ENCODE data around the gene VSTM4. TPM values are rescaled to one million over a fixed set of nuclear protein-coding genes. Genes with fewer than 3 reads are reported as not detected.

Gene VSTM4
- total and polyA plus RNA-seq, 11 donors = 5.6 to 22.1 (median 15.8) TPM

GRCh38 chr10:49162761-49163310 is 47.5 kb upstream of the VSTM4 start:
- no peaks in the 10 kb centered on the region for H3K27me3 ChIP-seq
- intact Hi-C loops (cut with DNase I) = loop anchor here (2.0 to 10.0 kb wide), 8 partner anchors 51 to 608 kb away; no protein-coding TSS in a partner anchor
- TF ChIP-seq POLR2A (IDR thresholded peaks at IDR 0.05) (no peak), CTCF (IDR thresholded peaks at IDR 0.05) (no peak)
- DNase-seq (no peak), ATAC-seq (no peak)
- no peak overlapping the region for H3K27ac ChIP-seq
- H3K4me3 ChIP-seq = no peak overlapping the region
- peaks cover 0 to 50% (median 18%) of the 10 kb centered on the region in 9 donors for H3K36me3 ChIP-seq
- H3K4me1 ChIP-seq = peaks cover 0 to 17% (median 4%) of the 10 kb centered on the region in 12 donors
- no peaks in the 10 kb centered on the region for H3K9me3 ChIP-seq
- WGBS, 4 donors = 86 to 91% (median 89%) methylated on average over 7 to 8 of the region's 8 CpGs

- no peak for ATAC-seq
- no peak overlapping the region for H3K27ac ChIP-seq
- H3K27me3 ChIP-seq = no peaks in the 10 kb centered on the region
- H3K4me1 ChIP-seq = peaks cover 0 to 14% (median under 1%) of the 10 kb centered on the region in 12 donors
- 78 to 92% (median 86%) methylated on average over 5 of the region's 5 CpGs for WGBS, 4 donors
- H3K9me3 ChIP-seq = no peaks in the 10 kb centered on the region
- intact Hi-C loops (cut with DNase I) = loop anchor here (2.0 to 10.0 kb wide), 8 partner anchors 50 to 607 kb away; no protein-coding TSS in a partner anchor
- H3K4me3 ChIP-seq = no peak overlapping the region
- no peak for TF ChIP-seq CTCF (IDR thresholded peaks at IDR 0.05)
- TF ChIP-seq POLR2A (IDR thresholded peaks at IDR 0.05) = no peak
- DNase-seq = no peak
- peaks cover 0 to 45% (median 18%) of the 10 kb centered on the region in 9 donors for H3K36me3 ChIP-seq
These were observed 46.7 kb upstream of the VSTM4 start for GRCh38 chr10:49162063-49162462.

GRCh38 chr10:49161411-49161997 is 46.2 kb upstream of the VSTM4 start:
- Histone ChIP-seq H3K9me3 (no peaks in the 10 kb centered on the region), H3K27me3 (no peaks in the 10 kb centered on the region), H3K36me3 (peaks cover 0 to 42% (median 17%) of the 10 kb centered on the region in 9 donors), H3K4me1 (peaks cover 0 to 12% (median 0%) of the 10 kb centered on the region in 12 donors), H3K27ac (no peak overlapping the region), H3K4me3 (no peak overlapping the region)
- intact Hi-C loops (cut with DNase I) = loop anchor here (2.0 to 10.0 kb wide), 9 partner anchors 49 to 607 kb away; no protein-coding TSS in a partner anchor
- TF ChIP-seq CTCF (IDR thresholded peaks at IDR 0.05) = peak; percentile 20 to 66 (median 46)
- TF ChIP-seq POLR2A (IDR thresholded peaks at IDR 0.05) = no peak
- ATAC-seq = peak; percentile 47 to 81 (median 66)
- DNase-seq = no peak
- WGBS, 4 donors = 52 to 58% (median 55%) methylated on average over 8 of the region's 8 CpGs

- H3K4me3 ChIP-seq = no peak overlapping the region
- TF ChIP-seq CTCF (IDR thresholded peaks at IDR 0.05) (no peak), POLR2A (IDR thresholded peaks at IDR 0.05) (no peak)
- DNase-seq (no peak), ATAC-seq (no peak)
- no peak overlapping the region for H3K27ac ChIP-seq
- no peaks in the 10 kb centered on the region for H3K27me3 ChIP-seq
- H3K36me3 ChIP-seq = peaks cover 0 to 37% (median 12%) of the 10 kb centered on the region in 9 donors
- WGBS, 4 donors = 96 to 100% (median 97%) methylated on average over 5 of the region's 5 CpGs
- H3K9me3 ChIP-seq = no peaks in the 10 kb centered on the region
- intact Hi-C loops (cut with DNase I) = loop anchor here (2.0 to 10.0 kb wide), 9 partner anchors 49 to 606 kb away; no protein-coding TSS in a partner anchor
- peaks cover 0 to 7% (median 0%) of the 10 kb centered on the region in 12 donors for H3K4me1 ChIP-seq
These were observed 45.5 kb upstream of the VSTM4 start for GRCh38 chr10:49160814-49161213.

Measured in heart left ventricle (tissue), 16 donors.